HEK293 (cell line): ENCODE measurements around the gene BICRA.

Experiments used
- SALL2 ChIP-seq: fragments of 450-650 bp; formaldehyde crosslinking; IDR thresholded peaks from 2 replicates; pipeline ENCODE4 v1.5.0; 2017; ENCODE audit warnings: missing biosample characterization, mild to moderate bottlenecking, missing genetic modification characterization, borderline replicate concordance
- SP2 ChIP-seq: fragments of 450-650 bp; formaldehyde crosslinking; IDR thresholded peaks from 2 replicates; pipeline ENCODE4 v1.5.1; 2016; ENCODE audit warnings: missing biosample characterization, missing genetic modification characterization
- ZBTB7A ChIP-seq: fragments of 450-650 bp; formaldehyde crosslinking; IDR thresholded peaks from 2 replicates; pipeline ENCODE4 v1.5.1; 2016; ENCODE audit warnings: low read depth, missing biosample characterization, missing genetic modification characterization
- ZFHX2 ChIP-seq: fragments of 450-650 bp; formaldehyde crosslinking; conservative IDR thresholded peaks from 2 replicates; pipeline ENCODE4 v1.5.1; 2016; ENCODE audit warnings: missing biosample characterization, missing genetic modification characterization
- ZNF157 ChIP-seq: fragments of 450-650 bp; formaldehyde crosslinking; IDR thresholded peaks from 2 replicates; pipeline ENCODE4 v1.5.1; 2016; ENCODE audit warnings: missing biosample characterization, missing genetic modification characterization
- ZNF174 ChIP-seq: fragments of 450-650 bp; formaldehyde crosslinking; IDR thresholded peaks from 2 replicates; pipeline ENCODE4 v1.5.0; 2017; ENCODE audit warnings: missing biosample characterization, mild to moderate bottlenecking, missing genetic modification characterization
- ZNF266 ChIP-seq: fragments of 450-650 bp; formaldehyde crosslinking; IDR thresholded peaks from 2 replicates; pipeline ENCODE4 v1.5.1; 2016; ENCODE audit warnings: missing biosample characterization, missing genetic modification characterization, low read depth
- ZNF391 ChIP-seq: fragments of 450-650 bp; formaldehyde crosslinking; IDR thresholded peaks from 2 replicates; pipeline ENCODE4 v1.5.1; 2016; ENCODE audit warnings: low read depth, missing biosample characterization, missing genetic modification characterization, borderline replicate concordance
- ZNF670 ChIP-seq: fragments of 450-650 bp; formaldehyde crosslinking; IDR thresholded peaks from 2 replicates; pipeline ENCODE4 v1.5.1; 2016; ENCODE audit warnings: missing biosample characterization, missing genetic modification characterization, low read depth
- ZNF707 ChIP-seq: fragments of 450-650 bp; formaldehyde crosslinking; IDR thresholded peaks from 2 replicates; pipeline ENCODE4 v1.5.1; 2016; ENCODE audit warnings: missing biosample characterization, missing genetic modification characterization
- TF ChIP-seq, protein P1 (sequence below): fragments of 450-650 bp; formaldehyde crosslinking; IDR thresholded peaks from 2 replicates; pipeline ENCODE4 v1.5.1; 2016; ENCODE audit warnings: missing biosample characterization, missing genetic modification characterization
- TF ChIP-seq, protein P2 (sequence below): IDR thresholded peaks from 2 replicates; pipeline ENCODE4 v1.6.1; 2011; ENCODE audit warnings: mild to moderate bottlenecking, low read depth, low read length, borderline replicate concordance
- TF ChIP-seq, protein P3 (sequence below): fragments of 450-650 bp; formaldehyde crosslinking; IDR thresholded peaks from 2 replicates; pipeline ENCODE4 v1.5.1; 2016; ENCODE audit warnings: missing biosample characterization, missing genetic modification characterization
- TF ChIP-seq, protein P4 (sequence below): fragments of 450-650 bp; formaldehyde crosslinking; IDR thresholded peaks from 2 replicates; pipeline ENCODE4 v1.5.1; 2016; ENCODE audit warnings: missing biosample characterization, missing genetic modification characterization

DNA sequence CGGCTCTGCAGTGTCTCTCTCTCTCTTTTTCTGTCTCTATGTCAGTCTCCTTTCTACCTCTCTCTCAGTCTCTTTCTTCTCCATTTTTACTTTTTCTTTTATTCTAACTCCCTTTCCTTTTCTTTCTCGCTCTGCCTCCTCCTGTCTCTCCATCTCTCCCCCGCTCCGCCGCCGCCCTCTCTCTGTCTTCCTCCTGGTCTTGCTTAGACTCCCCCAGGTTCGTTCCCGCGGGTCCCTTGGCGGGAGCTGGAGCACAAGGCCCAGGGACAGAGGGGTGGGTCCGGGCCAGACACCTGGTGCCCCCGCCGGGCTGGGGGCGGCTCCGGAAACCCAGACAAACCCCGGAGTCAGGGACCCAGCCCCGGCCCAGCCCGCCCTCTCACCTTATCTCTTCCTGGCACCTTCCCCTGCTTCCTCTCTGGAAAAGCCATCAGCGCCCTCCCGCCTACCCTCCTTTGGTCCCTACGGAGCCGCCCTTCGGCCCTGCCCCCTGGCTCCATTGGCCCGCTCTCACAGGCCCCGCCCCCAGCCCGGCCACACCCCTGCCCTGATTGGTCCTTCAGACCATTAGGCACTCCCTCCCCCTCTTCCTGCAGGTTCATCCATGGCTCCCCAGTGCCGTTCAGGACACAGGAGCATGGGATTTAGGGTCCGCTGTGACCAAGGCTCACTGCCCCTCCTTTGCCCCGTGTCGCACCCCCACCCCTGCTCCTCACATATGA, 121.0 kb downstream of the BICRA start:
- TF ChIP-seq, protein P1, sequence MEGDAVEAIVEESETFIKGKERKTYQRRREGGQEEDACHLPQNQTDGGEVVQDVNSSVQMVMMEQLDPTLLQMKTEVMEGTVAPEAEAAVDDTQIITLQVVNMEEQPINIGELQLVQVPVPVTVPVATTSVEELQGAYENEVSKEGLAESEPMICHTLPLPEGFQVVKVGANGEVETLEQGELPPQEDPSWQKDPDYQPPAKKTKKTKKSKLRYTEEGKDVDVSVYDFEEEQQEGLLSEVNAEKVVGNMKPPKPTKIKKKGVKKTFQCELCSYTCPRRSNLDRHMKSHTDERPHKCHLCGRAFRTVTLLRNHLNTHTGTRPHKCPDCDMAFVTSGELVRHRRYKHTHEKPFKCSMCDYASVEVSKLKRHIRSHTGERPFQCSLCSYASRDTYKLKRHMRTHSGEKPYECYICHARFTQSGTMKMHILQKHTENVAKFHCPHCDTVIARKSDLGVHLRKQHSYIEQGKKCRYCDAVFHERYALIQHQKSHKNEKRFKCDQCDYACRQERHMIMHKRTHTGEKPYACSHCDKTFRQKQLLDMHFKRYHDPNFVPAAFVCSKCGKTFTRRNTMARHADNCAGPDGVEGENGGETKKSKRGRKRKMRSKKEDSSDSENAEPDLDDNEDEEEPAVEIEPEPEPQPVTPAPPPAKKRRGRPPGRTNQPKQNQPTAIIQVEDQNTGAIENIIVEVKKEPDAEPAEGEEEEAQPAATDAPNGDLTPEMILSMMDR, result no peak
- no peak for TF ChIP-seq ZBTB7A (tag by site-specific recombination)
- TF ChIP-seq ZNF157 (tag by site-specific recombination), result no peak
- TF ChIP-seq SP2 (tag by site-specific recombination), result peak; percentile 89
- TF ChIP-seq, protein P2, sequence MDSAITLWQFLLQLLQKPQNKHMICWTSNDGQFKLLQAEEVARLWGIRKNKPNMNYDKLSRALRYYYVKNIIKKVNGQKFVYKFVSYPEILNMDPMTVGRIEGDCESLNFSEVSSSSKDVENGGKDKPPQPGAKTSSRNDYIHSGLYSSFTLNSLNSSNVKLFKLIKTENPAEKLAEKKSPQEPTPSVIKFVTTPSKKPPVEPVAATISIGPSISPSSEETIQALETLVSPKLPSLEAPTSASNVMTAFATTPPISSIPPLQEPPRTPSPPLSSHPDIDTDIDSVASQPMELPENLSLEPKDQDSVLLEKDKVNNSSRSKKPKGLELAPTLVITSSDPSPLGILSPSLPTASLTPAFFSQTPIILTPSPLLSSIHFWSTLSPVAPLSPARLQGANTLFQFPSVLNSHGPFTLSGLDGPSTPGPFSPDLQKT, result no peak
- no peak for TF ChIP-seq ZNF670 (tag by site-specific recombination)
- no peak for TF ChIP-seq ZNF266 (tag by site-specific recombination)
- TF ChIP-seq ZFHX2 (tag by site-specific recombination), result peak; percentile 71
- TF ChIP-seq ZNF391 (tag by site-specific recombination), result no peak
- TF ChIP-seq, protein P3, sequence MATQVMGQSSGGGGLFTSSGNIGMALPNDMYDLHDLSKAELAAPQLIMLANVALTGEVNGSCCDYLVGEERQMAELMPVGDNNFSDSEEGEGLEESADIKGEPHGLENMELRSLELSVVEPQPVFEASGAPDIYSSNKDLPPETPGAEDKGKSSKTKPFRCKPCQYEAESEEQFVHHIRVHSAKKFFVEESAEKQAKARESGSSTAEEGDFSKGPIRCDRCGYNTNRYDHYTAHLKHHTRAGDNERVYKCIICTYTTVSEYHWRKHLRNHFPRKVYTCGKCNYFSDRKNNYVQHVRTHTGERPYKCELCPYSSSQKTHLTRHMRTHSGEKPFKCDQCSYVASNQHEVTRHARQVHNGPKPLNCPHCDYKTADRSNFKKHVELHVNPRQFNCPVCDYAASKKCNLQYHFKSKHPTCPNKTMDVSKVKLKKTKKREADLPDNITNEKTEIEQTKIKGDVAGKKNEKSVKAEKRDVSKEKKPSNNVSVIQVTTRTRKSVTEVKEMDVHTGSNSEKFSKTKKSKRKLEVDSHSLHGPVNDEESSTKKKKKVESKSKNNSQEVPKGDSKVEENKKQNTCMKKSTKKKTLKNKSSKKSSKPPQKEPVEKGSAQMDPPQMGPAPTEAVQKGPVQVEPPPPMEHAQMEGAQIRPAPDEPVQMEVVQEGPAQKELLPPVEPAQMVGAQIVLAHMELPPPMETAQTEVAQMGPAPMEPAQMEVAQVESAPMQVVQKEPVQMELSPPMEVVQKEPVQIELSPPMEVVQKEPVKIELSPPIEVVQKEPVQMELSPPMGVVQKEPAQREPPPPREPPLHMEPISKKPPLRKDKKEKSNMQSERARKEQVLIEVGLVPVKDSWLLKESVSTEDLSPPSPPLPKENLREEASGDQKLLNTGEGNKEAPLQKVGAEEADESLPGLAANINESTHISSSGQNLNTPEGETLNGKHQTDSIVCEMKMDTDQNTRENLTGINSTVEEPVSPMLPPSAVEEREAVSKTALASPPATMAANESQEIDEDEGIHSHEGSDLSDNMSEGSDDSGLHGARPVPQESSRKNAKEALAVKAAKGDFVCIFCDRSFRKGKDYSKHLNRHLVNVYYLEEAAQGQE, result no peak
- TF ChIP-seq ZNF707, result no peak
- TF ChIP-seq ZNF174 (tag by site-specific recombination), result no peak
- no peak for TF ChIP-seq SALL2 (tag by site-specific recombination)
- TF ChIP-seq, protein P4, sequence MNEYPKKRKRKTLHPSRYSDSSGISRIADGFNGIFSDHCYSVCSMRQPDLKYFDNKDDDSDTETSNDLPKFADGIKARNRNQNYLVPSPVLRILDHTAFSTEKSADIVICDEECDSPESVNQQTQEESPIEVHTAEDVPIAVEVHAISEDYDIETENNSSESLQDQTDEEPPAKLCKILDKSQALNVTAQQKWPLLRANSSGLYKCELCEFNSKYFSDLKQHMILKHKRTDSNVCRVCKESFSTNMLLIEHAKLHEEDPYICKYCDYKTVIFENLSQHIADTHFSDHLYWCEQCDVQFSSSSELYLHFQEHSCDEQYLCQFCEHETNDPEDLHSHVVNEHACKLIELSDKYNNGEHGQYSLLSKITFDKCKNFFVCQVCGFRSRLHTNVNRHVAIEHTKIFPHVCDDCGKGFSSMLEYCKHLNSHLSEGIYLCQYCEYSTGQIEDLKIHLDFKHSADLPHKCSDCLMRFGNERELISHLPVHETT (tag by site-specific recombination), result no peak; the same call in 1 of the 2 replicates
